Activated naive CD8-positive, alpha-beta T cell treated with anti-CD3 and anti-CD28 coated beads, Interleukin-2, amount 10 ng/mL, durations not matched to agents 7 days and 5 days (primary cell): ENCODE results near the gene TMUB2. TPM values are rescaled to one million over a fixed set of nuclear protein-coding genes. Genes with fewer than 3 reads are reported as not detected.

ENCODE experiments used
- ATAC-seq: fragments of 150-1000 bp; cut with Tn5 transposase; one replicate; pipeline ENCODE4 v1.10.0; 2021; ENCODE audit warnings: low read depth, moderate library complexity
- POLR2A ChIA-PET: fragments of 350-600 bp; sonication (Branson Sonifier 250); formaldehyde crosslinking; loops from one replicate; lab custom pipeline; 2021; ENCODE audit warnings: antibody characterized with exemption; lab: Charles Lee
- DNase-seq: peaks from one replicate; pipeline ENCODE4 v3.0.0; 2021
- H3K27ac Mint-ChIP-seq: one replicate; pipeline ENCODE4 v1.8.0; 2022; ENCODE audit warnings: mild to moderate bottlenecking, mixed read lengths
- H3K27me3 Mint-ChIP-seq: one replicate; pipeline ENCODE4 v1.8.0; 2022; ENCODE audit warnings: mild to moderate bottlenecking, moderate library complexity, mixed read lengths
- H3K36me3 Mint-ChIP-seq: one replicate; pipeline ENCODE4 v1.8.0; 2021; ENCODE audit warnings: mild to moderate bottlenecking, mixed read lengths
- H3K4me1 Mint-ChIP-seq: one replicate; pipeline ENCODE4 v1.8.0; 2021; ENCODE audit warnings: mixed read lengths
- H3K4me3 Mint-ChIP-seq: one replicate; pipeline ENCODE4 v1.8.0; 2022; ENCODE audit warnings: mild to moderate bottlenecking, moderate library complexity, mixed read lengths
- H3K9me3 Mint-ChIP-seq: one replicate; pipeline ENCODE4 v1.8.0; 2021; ENCODE audit warnings: mixed read lengths
- total RNA-seq, 2 experiments: library from RNA; stranded (reverse); gene quantifications; one replicate each; pipeline ENCODE4 v1.2.3, GENCODE V29; 2021

The TMUB2 gene
- total RNA-seq, 2 experiments from 2014 or later, result 38.3 to 42.5 TPM

- Mint-ChIP-seq H3K9me3 (no peaks in the 10 kb centered on the region), H3K27ac (no peak overlapping the region), H3K27me3 (no peaks in the 10 kb centered on the region), H3K4me1 (no peaks in the 10 kb centered on the region), H3K36me3 (peaks cover 1% of the 10 kb centered on the region), H3K4me3 (no peak overlapping the region)
- ATAC-seq (no peak), DNase-seq (no peak)
- POLR2A ChIA-PET, result interaction anchor here (0.6 kb wide), 1 partner anchor 57 kb away, joined by 4 read pairs; no protein-coding TSS in a partner anchor
These were observed 22.3 kb upstream of the TMUB2 start for GRCh38 chr17:44164476-44164875.

- no peaks in the 10 kb centered on the region for H3K9me3 Mint-ChIP-seq
- POLR2A ChIA-PET, result no interaction called here
- no peak overlapping the region for H3K4me3 Mint-ChIP-seq
- DNase-seq (no peak), ATAC-seq (no peak)
- no peaks in the 10 kb centered on the region for H3K36me3 Mint-ChIP-seq
- H3K4me1 Mint-ChIP-seq, result no peaks in the 10 kb centered on the region
- H3K27ac Mint-ChIP-seq, result no peak overlapping the region
- H3K27me3 Mint-ChIP-seq, result no peaks in the 10 kb centered on the region
These were observed 19.5 kb upstream of the TMUB2 start for GRCh38 chr17:44167181-44167861.

- POLR2A ChIA-PET, result interaction anchor here (1.1 to 4.6 kb wide), 2 partner anchors 15 to 32 kb away, joined by 3 to 27 read pairs; partner anchors contain the start of gene TMUB2
- ATAC-seq (no peak), DNase-seq (no peak)
- no peaks in the 10 kb centered on the region for H3K9me3 Mint-ChIP-seq
- no peaks in the 10 kb centered on the region for H3K27me3 Mint-ChIP-seq
- H3K36me3 Mint-ChIP-seq, result no peaks in the 10 kb centered on the region
- no peaks in the 10 kb centered on the region for H3K4me1 Mint-ChIP-seq
- H3K27ac Mint-ChIP-seq, result no peak overlapping the region
- H3K4me3 Mint-ChIP-seq, result no peak overlapping the region
These were observed 16.7 kb upstream of the TMUB2 start for GRCh38 chr17:44170135-44170498.

GRCh38 chr17:44170499-44171201, 16.1 kb upstream of the TMUB2 start, which contains the start of gene ASB16:
Gene ASB16 (plus strand): TSS chr17:44170704. CDS start chr17:44170790, 86 bp downstream.
- ATAC-seq (no peak), DNase-seq (no peak)
- H3K9me3 Mint-ChIP-seq, result no peaks in the 10 kb centered on the region
- POLR2A ChIA-PET, result interaction anchor here (1.1 to 4.6 kb wide), 2 partner anchors 15 to 31 kb away, joined by 3 to 27 read pairs; partner anchors contain the start of gene TMUB2
- no peaks in the 10 kb centered on the region for H3K27me3 Mint-ChIP-seq
- H3K27ac Mint-ChIP-seq, result no peak within 1 kb of the TSS
- H3K36me3 Mint-ChIP-seq, result peaks cover under 1% of the 10 kb centered on the region
- H3K4me1 Mint-ChIP-seq, result no peaks in the 10 kb centered on the region
- no peak within 1 kb of the TSS for H3K4me3 Mint-ChIP-seq

GRCh38 chr17:44171931-44172455, 14.8 kb upstream of the TMUB2 start:
- Mint-ChIP-seq H3K36me3 (peaks cover 6% of the 10 kb centered on the region), H3K4me3 (no peak overlapping the region), H3K9me3 (no peaks in the 10 kb centered on the region), H3K27me3 (no peaks in the 10 kb centered on the region), H3K4me1 (no peaks in the 10 kb centered on the region), H3K27ac (peak overlapping the region; percentile 33)
- ATAC-seq, result no peak
- POLR2A ChIA-PET, result interaction anchor here (1.0 to 4.6 kb wide), 3 partner anchors 10 to 105 kb away, joined by 3 to 27 read pairs (median 4); partner anchors contain the start of gene TMUB2
- no peak for DNase-seq

GRCh38 chr17:44174427-44174826, 12.3 kb upstream of the TMUB2 start:
- Mint-ChIP-seq H3K9me3 (no peaks in the 10 kb centered on the region), H3K4me3 (no peak overlapping the region), H3K36me3 (peaks cover 10% of the 10 kb centered on the region), H3K4me1 (no peaks in the 10 kb centered on the region), H3K27ac (no peak overlapping the region), H3K27me3 (no peaks in the 10 kb centered on the region)
- POLR2A ChIA-PET, result no interaction called here
- no peak for ATAC-seq
- DNase-seq, result no peak

- DNase-seq (no peak), ATAC-seq (no peak)
- no peak overlapping the region for H3K4me3 Mint-ChIP-seq
- POLR2A ChIA-PET, result interaction anchor here (0.9 kb wide), 1 partner anchor 9 kb away, joined by 3 read pairs; no protein-coding TSS in a partner anchor
- no peaks in the 10 kb centered on the region for H3K4me1 Mint-ChIP-seq
- H3K27ac Mint-ChIP-seq, result no peak overlapping the region
- no peaks in the 10 kb centered on the region for H3K27me3 Mint-ChIP-seq
- H3K36me3 Mint-ChIP-seq, result peaks cover 10% of the 10 kb centered on the region
- no peaks in the 10 kb centered on the region for H3K9me3 Mint-ChIP-seq
These were observed 10.5 kb upstream of the TMUB2 start for GRCh38 chr17:44176257-44176656.

- POLR2A ChIA-PET, result interaction anchor here (0.9 kb wide), 1 partner anchor 9 kb away, joined by 3 read pairs; no protein-coding TSS in a partner anchor
- H3K27ac Mint-ChIP-seq, result no peak overlapping the region
These were observed 9.9 kb upstream of the TMUB2 start for GRCh38 chr17:44176671-44177501.

GRCh38 chr17:44177640-44178039, 9.1 kb upstream of the TMUB2 start:
- peaks cover 19% of the 10 kb centered on the region for H3K36me3 Mint-ChIP-seq
- peaks cover 4% of the 10 kb centered on the region for H3K4me1 Mint-ChIP-seq
- H3K27ac Mint-ChIP-seq, result no peak overlapping the region
- POLR2A ChIA-PET, result no interaction called here
- no peaks in the 10 kb centered on the region for H3K9me3 Mint-ChIP-seq
- no peaks in the 10 kb centered on the region for H3K27me3 Mint-ChIP-seq
- DNase-seq (no peak), ATAC-seq (no peak)
- H3K4me3 Mint-ChIP-seq, result no peak overlapping the region

More at GRCh38 chr17:44176671-44177501, 9.9 kb upstream of the TMUB2 start:
- Mint-ChIP-seq H3K4me3 (no peak overlapping the region), H3K4me1 (peaks cover 3% of the 10 kb centered on the region), H3K9me3 (no peaks in the 10 kb centered on the region), H3K36me3 (peaks cover 14% of the 10 kb centered on the region), H3K27me3 (no peaks in the 10 kb centered on the region)
- ATAC-seq (no peak), DNase-seq (no peak)

- Mint-ChIP-seq H3K9me3 (no peaks in the 10 kb centered on the region), H3K27me3 (no peaks in the 10 kb centered on the region), H3K4me3 (no peak overlapping the region), H3K27ac (no peak overlapping the region), H3K4me1 (peaks cover 4% of the 10 kb centered on the region), H3K36me3 (peaks cover 19% of the 10 kb centered on the region)
- POLR2A ChIA-PET, result no interaction called here
- DNase-seq (no peak), ATAC-seq (no peak)
These were observed 8.6 kb upstream of the TMUB2 start for GRCh38 chr17:44178133-44178532.

GRCh38 chr17:44183024-44183423, 3.7 kb upstream of the TMUB2 start:
- Mint-ChIP-seq H3K27ac (no peak overlapping the region), H3K36me3 (peaks cover 17% of the 10 kb centered on the region), H3K9me3 (no peaks in the 10 kb centered on the region), H3K4me1 (peaks cover 24% of the 10 kb centered on the region), H3K27me3 (no peaks in the 10 kb centered on the region), H3K4me3 (no peak overlapping the region)
- DNase-seq (no peak), ATAC-seq (no peak)
- POLR2A ChIA-PET, result no interaction called here

GRCh38 chr17:44184212-44184810, 2.5 kb upstream of the TMUB2 start:
- ATAC-seq (no peak), DNase-seq (no peak)
- Mint-ChIP-seq H3K36me3 (peaks cover 15% of the 10 kb centered on the region), H3K4me3 (peak overlapping the region; percentile 3), H3K9me3 (no peaks in the 10 kb centered on the region), H3K27ac (no peak overlapping the region), H3K27me3 (no peaks in the 10 kb centered on the region), H3K4me1 (peaks cover 31% of the 10 kb centered on the region)
- POLR2A ChIA-PET, result interaction anchor here (1.2 to 4.2 kb wide), 4 partner anchors 14 to 43 kb away, joined by 3 to 56 read pairs (median 16); partner anchors contain the start of genes ASB16 and ATXN7L3
